Measurements from ENCODE around the gene NFILZ.

The NFILZ gene

DNA sequence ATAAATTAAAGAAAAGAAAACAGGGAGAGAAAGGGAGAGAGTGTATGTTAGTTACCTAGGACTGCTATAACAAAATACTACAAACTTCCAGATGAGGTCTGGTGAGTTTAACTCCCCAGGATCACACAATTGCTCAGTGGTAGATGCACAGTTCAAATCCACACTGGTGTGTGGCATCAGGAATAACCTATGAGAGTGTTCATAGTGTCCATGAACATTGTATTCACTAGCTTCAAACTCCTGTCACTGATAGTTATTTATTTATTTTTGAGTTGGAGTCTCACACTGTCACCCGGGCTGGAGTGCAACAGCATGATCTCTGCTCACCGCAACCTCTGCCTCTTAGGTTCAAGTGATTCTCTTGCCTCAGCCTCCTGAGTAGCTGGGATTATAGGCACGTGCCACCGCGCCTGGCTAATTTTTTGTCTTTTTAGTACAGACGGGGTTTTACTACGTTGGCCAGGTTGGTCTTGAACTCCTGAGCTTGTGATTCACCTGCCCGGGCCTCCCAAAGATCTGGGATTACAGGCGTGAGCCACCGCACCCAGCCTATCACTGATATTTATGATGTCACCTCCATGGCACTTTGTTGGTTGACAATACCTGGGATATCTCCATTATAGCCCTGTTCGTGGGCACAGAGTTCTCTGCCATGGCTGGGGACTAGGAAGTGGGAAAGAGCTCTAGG lies at the start of gene NFILZ:
TSS of gene NFILZ (plus strand) at position 638 of the 688 bp plus-strand sequence. CDS start 46,133 bp downstream, outside the sequence.
- no peak for DNase-seq (ENCODE audit: low read depth in 2 of 2)

GRCh38 chr19:8580710-8581281 lies 49.6 kb upstream of the NFILZ start:
- DNase-seq (ENCODE audit: low read depth in 2 of 2): peak; percentile 26 to 30

- DNase-seq (ENCODE audit: low read depth in 2 of 2): no peak
Measured at GRCh38 chr19:8584965-8585893, 45.2 kb upstream of the NFILZ start.

GRCh38 chr19:8585894-8586750 lies 44.3 kb upstream of the NFILZ start:
- DNase-seq (ENCODE audit: low read depth in 2 of 2): no peak

GRCh38 chr19:8589177-8589714 lies 41.2 kb upstream of the NFILZ start:
- no peak for DNase-seq (ENCODE audit: low read depth in 2 of 2)

DNA sequence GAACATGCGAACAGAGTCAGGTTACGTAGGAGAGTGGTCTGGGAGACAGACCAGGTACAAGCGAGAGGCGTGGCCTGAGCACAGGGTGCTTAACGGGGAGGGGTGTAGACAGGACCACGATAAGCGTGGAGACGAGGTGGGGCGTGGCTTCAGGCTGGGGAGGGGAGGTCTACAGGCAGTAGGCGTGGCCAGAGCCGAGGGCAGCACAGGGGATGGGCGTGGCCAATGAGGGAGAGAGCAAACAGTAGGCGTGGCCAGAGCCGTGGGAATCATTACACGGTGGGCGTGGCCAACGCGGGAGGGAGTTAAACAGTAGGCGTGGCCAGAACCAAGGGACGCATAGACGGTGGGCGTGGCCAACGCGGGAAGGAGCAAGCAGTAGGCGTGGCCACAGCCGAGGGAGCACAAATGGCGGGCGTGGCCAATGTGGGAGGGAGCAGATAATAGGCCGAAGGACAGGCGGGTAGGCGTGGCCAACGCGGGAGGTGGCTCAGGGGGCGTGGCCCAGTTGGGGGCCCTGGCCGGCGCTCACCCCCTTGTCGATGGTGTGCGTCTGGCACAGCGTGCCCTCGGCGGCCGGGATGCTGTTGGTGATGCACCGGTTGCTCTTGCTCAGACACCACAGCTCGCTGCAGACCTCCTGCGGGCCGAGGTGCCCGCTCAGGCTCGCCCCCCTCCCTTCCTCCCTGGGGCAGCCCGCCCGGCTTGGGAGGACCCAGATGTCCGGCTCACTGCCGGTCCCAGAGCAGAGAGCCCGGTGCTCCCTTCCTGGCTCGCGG lies 38.0 kb upstream of the NFILZ start:
- DNase-seq (ENCODE audit: low read depth in 2 of 2): peak; percentile 88 to 90

DNA sequence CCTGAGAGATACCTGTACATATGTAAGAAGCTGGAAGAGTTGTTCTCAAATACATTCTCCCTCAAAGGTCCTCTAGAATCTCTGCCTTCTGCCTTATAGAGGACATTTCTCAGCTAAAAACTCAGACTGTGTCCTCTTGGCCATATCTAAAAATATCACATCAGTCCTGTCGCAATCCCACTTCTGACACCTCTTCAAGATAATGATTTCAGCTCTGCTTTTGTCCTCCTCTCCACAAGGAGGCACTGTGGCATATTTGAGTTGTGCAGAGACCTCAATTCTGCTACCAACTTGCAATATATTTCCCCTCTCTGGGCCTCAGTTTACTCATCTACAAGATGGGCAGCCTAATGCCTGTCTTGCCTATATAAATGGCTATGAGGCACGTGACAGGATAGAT lies 36.5 kb upstream of the NFILZ start:
- DNase-seq (ENCODE audit: low read depth in 2 of 2): no peak

- DNase-seq (ENCODE audit: low read depth in 2 of 2): no peak
Measured at GRCh38 chr19:8595651-8596050, 34.8 kb upstream of the NFILZ start.

DNA sequence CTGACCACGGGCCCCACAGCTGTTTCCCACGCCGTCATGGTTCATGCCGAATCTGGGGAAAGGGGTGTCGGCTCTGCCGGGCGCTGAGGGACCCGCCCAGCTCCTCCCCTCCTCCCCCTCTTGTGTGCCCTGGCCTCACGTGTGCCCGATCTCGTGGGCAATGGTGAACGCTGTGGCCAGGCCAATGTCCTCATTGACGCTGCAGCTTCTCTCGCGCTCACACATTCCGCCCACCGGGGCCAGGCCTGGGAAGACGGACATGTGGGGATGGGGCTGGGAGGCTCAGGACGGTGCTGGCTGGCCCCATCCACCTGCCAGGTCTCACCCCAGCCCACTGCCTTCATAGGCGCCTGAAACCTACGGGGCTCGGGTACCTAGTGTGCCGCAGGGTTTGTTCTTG lies 34.3 kb upstream of the NFILZ start:
- no peak for DNase-seq (ENCODE audit: low read depth in 2 of 2)

- DNase-seq (ENCODE audit: low read depth in 2 of 2): no peak
Measured at GRCh38 chr19:8600064-8600463, 30.4 kb upstream of the NFILZ start.

GRCh38 chr19:8600816-8601215 lies 29.6 kb upstream of the NFILZ start:
- DNase-seq (ENCODE audit: low read depth in 2 of 2): no peak

DNA sequence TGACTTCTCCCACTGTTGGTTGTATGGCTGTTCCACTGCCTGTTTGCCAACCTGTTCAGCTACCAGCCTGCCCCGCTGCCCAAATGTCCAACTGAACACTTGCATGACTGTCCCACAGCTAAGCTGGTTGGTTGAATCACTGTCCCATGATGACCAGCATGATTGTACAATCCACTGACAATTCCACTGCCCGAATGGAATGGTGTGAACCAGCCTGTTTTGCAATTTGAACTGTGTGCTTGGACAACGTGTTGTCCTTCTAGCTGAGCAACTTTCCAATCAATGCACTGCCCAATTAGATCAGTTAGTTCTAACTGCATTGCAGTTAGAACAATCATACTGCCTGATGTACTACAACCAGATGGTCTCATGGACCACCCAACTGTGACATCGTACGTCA lies 28.6 kb upstream of the NFILZ start:
- DNase-seq (ENCODE audit: low read depth in 2 of 2): no peak

- no peak for DNase-seq (ENCODE audit: low read depth in 2 of 2)
Measured at GRCh38 chr19:8605514-8605913, 24.9 kb upstream of the NFILZ start.

GRCh38 chr19:8607386-8607785 lies 23.0 kb upstream of the NFILZ start:
- DNase-seq (ENCODE audit: low read depth in 2 of 2): no peak

- no peak for DNase-seq (ENCODE audit: low read depth in 2 of 2)
Measured at GRCh38 chr19:8608941-8609278, 21.5 kb upstream of the NFILZ start.

DNA sequence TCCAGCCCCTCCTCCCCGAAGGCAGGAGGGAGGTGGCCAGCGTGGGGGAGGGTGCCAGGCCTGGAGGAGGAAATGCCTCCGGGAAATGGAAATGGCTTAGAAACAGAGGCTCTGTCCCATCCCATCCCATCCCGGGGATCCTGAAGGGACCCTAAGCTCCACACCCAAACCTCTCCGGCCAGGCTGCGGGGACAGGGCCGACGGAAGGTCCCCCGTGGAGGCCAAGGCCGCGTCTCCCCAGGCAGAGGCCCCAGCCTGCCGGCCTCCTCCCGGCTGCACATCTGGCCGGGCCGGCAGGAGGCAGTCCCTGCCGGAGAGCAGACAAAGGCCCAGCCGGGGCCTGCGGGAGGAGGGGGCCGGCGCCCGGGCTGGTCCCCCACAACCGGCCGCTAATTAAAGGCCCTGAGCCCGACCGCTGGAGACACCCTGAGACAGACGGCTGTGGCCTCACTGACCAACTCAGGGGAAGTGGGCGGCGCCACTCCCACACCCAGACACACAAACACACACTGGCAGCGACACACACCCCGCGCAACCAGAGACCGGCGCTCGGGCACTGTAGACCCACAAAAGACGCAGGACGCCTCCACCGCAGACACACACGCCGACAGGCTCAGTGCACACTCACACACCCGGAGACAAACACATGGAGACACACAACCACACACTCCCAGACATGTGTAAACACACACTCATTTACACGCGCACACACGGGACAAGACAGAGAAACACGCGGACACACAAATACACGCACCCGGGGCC lies 21.0 kb upstream of the NFILZ start:
- DNase-seq (ENCODE audit: low read depth in 2 of 2): no peak

DNA sequence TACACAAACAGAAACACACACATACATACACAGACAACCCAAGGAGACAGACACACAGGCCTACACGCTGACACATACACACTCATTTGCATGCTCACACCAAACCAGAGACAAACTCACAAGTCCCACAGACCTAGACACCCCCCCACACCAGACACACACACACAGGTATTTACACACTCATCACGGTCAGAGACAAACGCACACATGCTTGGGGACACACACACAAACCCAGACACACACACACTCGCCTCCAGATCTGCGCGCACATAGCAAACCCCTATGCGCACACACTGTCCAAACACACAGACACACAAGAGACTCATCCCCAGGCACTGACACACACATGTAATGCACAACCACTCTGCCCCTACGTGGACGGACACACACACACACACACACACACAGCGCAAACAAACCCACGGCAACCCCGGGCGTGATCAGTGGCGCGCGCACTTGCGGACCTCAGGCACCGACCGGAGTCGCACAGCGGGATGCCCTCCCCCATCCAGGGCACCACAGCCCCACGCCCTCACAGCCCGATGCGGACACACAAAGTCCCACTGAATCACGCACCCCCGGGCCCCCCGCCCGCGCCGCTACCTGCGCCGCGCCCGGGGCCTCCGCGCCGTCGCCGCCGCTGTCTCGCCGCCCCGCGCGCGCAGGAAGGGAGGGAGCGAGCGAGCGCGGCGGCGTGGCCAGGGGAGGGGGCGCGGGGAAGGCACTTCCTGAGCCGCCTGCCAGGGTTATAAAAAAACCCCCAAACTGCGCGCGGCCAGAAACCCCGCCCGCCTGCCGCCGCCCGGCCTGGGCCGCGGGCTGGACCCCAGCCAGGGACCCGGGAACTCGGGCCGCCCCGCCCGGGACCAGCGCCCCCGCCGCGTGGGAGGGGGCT lies 20.1 kb upstream of the NFILZ start, which contains the start of gene ADAMTS10:
TSS of gene ADAMTS10 (minus strand) at position 675 of the 895 bp plus-strand sequence. CDS start 5,005 bp downstream, outside the sequence.
- DNase-seq (ENCODE audit: low read depth in 2 of 2): no peak

GRCh38 chr19:8610936-8611300 lies 19.5 kb upstream of the NFILZ start:
- no peak for DNase-seq (ENCODE audit: low read depth in 2 of 2)

DNA sequence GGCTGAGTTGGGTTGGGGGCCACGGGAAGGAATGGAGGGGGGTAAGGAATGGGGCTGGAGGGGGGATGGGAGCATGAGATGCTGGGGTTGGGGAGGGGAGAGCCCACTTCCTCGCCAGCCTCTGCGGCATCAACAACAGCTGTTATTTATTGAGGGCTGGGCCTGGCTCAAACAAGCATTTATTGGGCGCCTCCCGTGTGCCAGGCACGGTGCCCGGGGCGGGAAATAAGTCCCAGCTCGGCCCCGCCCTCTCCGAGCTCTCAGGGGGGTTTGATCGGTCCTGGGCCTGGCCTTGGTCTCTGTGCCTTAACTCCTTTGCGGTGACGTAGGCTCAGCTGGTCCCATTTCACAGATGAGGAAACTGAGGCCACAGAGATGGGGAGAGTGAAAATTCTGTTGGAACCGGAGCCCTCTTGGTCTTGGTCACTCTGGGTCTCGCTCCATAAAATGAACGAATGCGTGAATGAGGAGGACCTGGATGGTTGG lies 19.0 kb upstream of the NFILZ start:
- DNase-seq (ENCODE audit: low read depth in 2 of 2): no peak
